ENCODE data around the gene PIK3CD. TPM values are rescaled to one million over a fixed set of nuclear protein-coding genes. Genes with fewer than 3 reads are reported as not detected.

Gene PIK3CD
- total RNA-seq, 1 experiment from 2014 or later: 2.6 TPM

- Mint-ChIP-seq H3K4me3 (ENCODE audit: low read depth, unreplicated experiment) (no peak overlapping the region), H3K9me3 (ENCODE audit: low read depth, unreplicated experiment) (peaks cover 2% of the 10 kb centered on the region), H3K27ac (ENCODE audit: unreplicated experiment) (no peak overlapping the region), H3K36me3 (ENCODE audit: insufficient read depth, unreplicated experiment) (no peaks in the 10 kb centered on the region), H3K27me3 (ENCODE audit: unreplicated experiment) (peaks cover 32% of the 10 kb centered on the region), H3K4me1 (ENCODE audit: low read depth, unreplicated experiment) (no peaks in the 10 kb centered on the region)
- TF ChIP-seq, protein P1, sequence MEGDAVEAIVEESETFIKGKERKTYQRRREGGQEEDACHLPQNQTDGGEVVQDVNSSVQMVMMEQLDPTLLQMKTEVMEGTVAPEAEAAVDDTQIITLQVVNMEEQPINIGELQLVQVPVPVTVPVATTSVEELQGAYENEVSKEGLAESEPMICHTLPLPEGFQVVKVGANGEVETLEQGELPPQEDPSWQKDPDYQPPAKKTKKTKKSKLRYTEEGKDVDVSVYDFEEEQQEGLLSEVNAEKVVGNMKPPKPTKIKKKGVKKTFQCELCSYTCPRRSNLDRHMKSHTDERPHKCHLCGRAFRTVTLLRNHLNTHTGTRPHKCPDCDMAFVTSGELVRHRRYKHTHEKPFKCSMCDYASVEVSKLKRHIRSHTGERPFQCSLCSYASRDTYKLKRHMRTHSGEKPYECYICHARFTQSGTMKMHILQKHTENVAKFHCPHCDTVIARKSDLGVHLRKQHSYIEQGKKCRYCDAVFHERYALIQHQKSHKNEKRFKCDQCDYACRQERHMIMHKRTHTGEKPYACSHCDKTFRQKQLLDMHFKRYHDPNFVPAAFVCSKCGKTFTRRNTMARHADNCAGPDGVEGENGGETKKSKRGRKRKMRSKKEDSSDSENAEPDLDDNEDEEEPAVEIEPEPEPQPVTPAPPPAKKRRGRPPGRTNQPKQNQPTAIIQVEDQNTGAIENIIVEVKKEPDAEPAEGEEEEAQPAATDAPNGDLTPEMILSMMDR (IDR thresholded peaks at IDR 0.05; ENCODE audit: unreplicated experiment): no peak
- BruUV-seq (replicated peaks): no TSS peak
- CTCF ChIA-PET: no interaction called here
- intact Hi-C loops (cut with micrococcal nuclease; ENCODE audit: unreplicated experiment): no loop called here
- no peak for DNase-seq
Measured at GRCh38 chr1:9631613-9632012, 19.9 kb upstream of the PIK3CD start.

DNA sequence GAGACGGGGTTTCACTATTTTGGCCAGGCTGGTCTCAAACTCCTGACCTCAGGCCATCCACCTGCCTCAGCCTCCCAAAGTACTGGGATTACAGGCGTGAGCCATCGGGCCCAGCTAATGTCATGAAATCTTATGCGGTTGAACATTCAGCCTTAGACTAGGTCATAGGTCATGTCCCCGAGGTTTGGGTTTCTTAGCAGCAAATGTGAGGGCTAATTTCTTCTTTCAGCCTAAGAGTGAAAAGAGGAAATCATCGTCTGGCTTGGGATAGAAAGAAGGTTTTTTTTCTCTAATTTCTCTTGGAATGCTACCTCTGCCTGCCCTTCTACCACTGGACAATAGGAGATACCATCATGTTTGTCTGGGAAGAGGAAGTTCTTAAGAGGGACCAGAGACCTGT lies 18.0 kb upstream of the PIK3CD start:
- BruUV-seq (replicated peaks): no TSS peak
- no peak for DNase-seq

DNA sequence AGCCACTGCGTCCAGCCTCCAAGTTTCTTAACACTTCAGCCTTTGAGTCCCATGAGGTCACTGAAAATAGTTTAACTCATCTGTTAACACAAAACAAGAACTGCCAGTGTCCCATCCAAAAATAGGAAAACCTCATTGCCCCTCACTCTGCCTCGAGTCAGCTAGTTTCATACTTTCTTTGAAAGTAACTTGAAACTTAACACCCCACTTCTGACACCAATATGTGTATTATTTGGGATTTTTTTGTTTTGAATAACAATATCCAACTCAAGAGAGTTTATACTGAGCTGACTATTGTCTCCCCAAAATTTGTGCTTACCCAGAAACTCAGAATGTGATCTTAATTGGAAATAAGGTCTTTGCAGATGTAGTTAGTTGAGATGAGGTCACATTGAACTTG lies 16.9 kb upstream of the PIK3CD start:
- Mint-ChIP-seq H3K9me3 (ENCODE audit: low read depth, unreplicated experiment) (peaks cover 2% of the 10 kb centered on the region), H3K4me3 (ENCODE audit: low read depth, unreplicated experiment) (no peak overlapping the region), H3K36me3 (ENCODE audit: insufficient read depth, unreplicated experiment) (no peaks in the 10 kb centered on the region), H3K27ac (ENCODE audit: unreplicated experiment) (no peak overlapping the region), H3K27me3 (ENCODE audit: unreplicated experiment) (peaks cover 21% of the 10 kb centered on the region), H3K4me1 (ENCODE audit: low read depth, unreplicated experiment) (no peaks in the 10 kb centered on the region)
- BruUV-seq (replicated peaks): no TSS peak
- CTCF ChIA-PET: no interaction called here
- TF ChIP-seq, protein P1 (IDR thresholded peaks at IDR 0.05; ENCODE audit: unreplicated experiment): no peak
- no peak for DNase-seq
- intact Hi-C loops (cut with micrococcal nuclease; ENCODE audit: unreplicated experiment): no loop called here

More for the DNA sequence above, 18.0 kb upstream of the PIK3CD start:
- peaks cover 2% of the 10 kb centered on the region for H3K9me3 Mint-ChIP-seq (ENCODE audit: low read depth, unreplicated experiment)
- intact Hi-C loops (cut with micrococcal nuclease; ENCODE audit: unreplicated experiment): no loop called here
- peaks cover 24% of the 10 kb centered on the region for H3K27me3 Mint-ChIP-seq (ENCODE audit: unreplicated experiment)
- no peak overlapping the region for H3K27ac Mint-ChIP-seq (ENCODE audit: unreplicated experiment)
- H3K4me3 Mint-ChIP-seq (ENCODE audit: low read depth, unreplicated experiment): no peak overlapping the region
- no peaks in the 10 kb centered on the region for H3K36me3 Mint-ChIP-seq (ENCODE audit: insufficient read depth, unreplicated experiment)
- TF ChIP-seq, protein P1 (IDR thresholded peaks at IDR 0.05; ENCODE audit: unreplicated experiment): no peak
- no peaks in the 10 kb centered on the region for H3K4me1 Mint-ChIP-seq (ENCODE audit: low read depth, unreplicated experiment)
- CTCF ChIA-PET: no interaction called here

DNA sequence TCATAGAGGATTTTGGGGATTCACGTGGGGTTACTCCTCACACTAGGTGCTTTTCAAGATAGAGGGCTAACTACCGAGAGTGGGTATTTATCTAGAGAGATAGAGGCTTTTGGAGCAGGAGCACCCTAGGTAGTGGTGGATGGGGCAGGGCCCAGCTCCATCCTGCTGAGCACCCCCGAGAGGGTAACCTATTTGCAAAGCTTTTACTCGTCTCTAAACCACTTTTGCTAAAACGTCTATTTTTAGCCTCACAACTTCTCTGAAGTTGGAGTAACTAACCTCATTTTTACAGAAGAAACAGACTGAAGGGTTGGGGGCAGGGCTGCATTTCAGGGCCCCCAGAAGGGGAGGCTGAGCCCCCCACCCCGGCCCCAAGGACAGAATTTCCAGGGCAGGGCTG lies 12.3 kb upstream of the PIK3CD start:
- Mint-ChIP-seq H3K27ac (ENCODE audit: unreplicated experiment) (no peak overlapping the region), H3K36me3 (ENCODE audit: insufficient read depth, unreplicated experiment) (no peaks in the 10 kb centered on the region), H3K27me3 (ENCODE audit: unreplicated experiment) (peaks cover 24% of the 10 kb centered on the region), H3K4me3 (ENCODE audit: low read depth, unreplicated experiment) (no peak overlapping the region), H3K4me1 (ENCODE audit: low read depth, unreplicated experiment) (no peaks in the 10 kb centered on the region), H3K9me3 (ENCODE audit: low read depth, unreplicated experiment) (peaks cover 2% of the 10 kb centered on the region)
- intact Hi-C loops (cut with micrococcal nuclease; ENCODE audit: unreplicated experiment): no loop called here
- CTCF ChIA-PET: no interaction called here
- DNase-seq: no peak
- BruUV-seq (replicated peaks): no TSS peak
- TF ChIP-seq, protein P1 (IDR thresholded peaks at IDR 0.05; ENCODE audit: unreplicated experiment): no peak
